Measurements from ENCODE around the gene SERPINE1.

The SERPINE1 gene

GRCh38 chr7:101173752-101174244 lies 46.9 kb downstream of the SERPINE1 start:
- H3K9me3 ChIP-seq (ENCODE audit: control insufficient read depth, insufficient read depth, low read depth, low read length) = no peaks in the 10 kb centered on the region
- CTCF ChIA-PET = interaction anchor here (0.5 to 2.1 kb wide), 11 partner anchors 8 to 329 kb away, joined by 3 to 21 read pairs (median 5); partner anchors contain the start of genes CLDN15 and VGF
- no peak overlapping the region for H3K27ac ChIP-seq (ENCODE audit: extremely low read depth, low read depth, low read length)
- POLR2A ChIA-PET = interaction anchor here (0.6 to 1.7 kb wide), 5 partner anchors 9 to 292 kb away, joined by 3 to 5 read pairs (median 4); partner anchors contain the start of genes PLOD3 and ZNHIT1
- peaks cover 7% of the 10 kb centered on the region; the same call in 1 of the 2 replicates for H3K4me1 ChIP-seq (ENCODE audit: control insufficient read depth, insufficient read depth, low read length)
- H3K36me3 ChIP-seq (ENCODE audit: control insufficient read depth in 2 of 2, insufficient read depth in 1 of 2, low read length in 2 of 2) = no peaks in the 10 kb centered on the region
- no peak overlapping the region for H3K4me3 ChIP-seq (ENCODE audit: low read depth, low read length)
- TF ChIP-seq ZNF302 (tag by site-specific recombination; IDR thresholded peaks at IDR 0.05; ENCODE audit: low read depth) (no peak), ZFP3 (tag by site-specific recombination; IDR thresholded peaks at IDR 0.05; ENCODE audit: low read depth) (peak; percentile 64; the same call in 1 of the 2 replicates), ZBTB49 (tag by site-specific recombination; IDR thresholded peaks at IDR 0.05; ENCODE audit: low read depth) (no peak), REST (tag by site-specific recombination; IDR thresholded peaks at IDR 0.05) (no peak; the same call in 1 of the 2 replicates), ZNF24 (tag by site-specific recombination; IDR thresholded peaks at IDR 0.05) (no peak; the same call in 1 of the 2 replicates), KLF10 (tag by site-specific recombination; IDR thresholded peaks at IDR 0.05) (0 out of 2 replicates have a peak, but pooled peaks have one; percentile 48), EGR2 (tag by site-specific recombination; IDR thresholded peaks at IDR 0.05; ENCODE audit: low read depth) (no peak), ZNF184 (tag by site-specific recombination; IDR thresholded peaks at IDR 0.05) (0 out of 2 replicates have a peak, but pooled peaks have one; percentile 61), ZNF530 (tag by site-specific recombination; IDR thresholded peaks at IDR 0.05; ENCODE audit: low read depth) (no peak), ZNF660 (tag by site-specific recombination; IDR thresholded peaks at IDR 0.05) (0 out of 2 replicates have a peak, but pooled peaks have one; percentile 8), ZNF701 (tag by site-specific recombination; IDR thresholded peaks at IDR 0.05) (no peak), GLIS2 (tag by site-specific recombination; IDR thresholded peaks at IDR 0.05) (no peak), ZBTB44 (tag by site-specific recombination; IDR thresholded peaks at IDR 0.05) (no peak), ZNF510 (tag by site-specific recombination; IDR thresholded peaks at IDR 0.05; ENCODE audit: insufficient replicate concordance) (no peak), ZNF837 (tag by site-specific recombination; IDR thresholded peaks at IDR 0.05) (no peak), ZNF513 (tag by site-specific recombination; IDR thresholded peaks at IDR 0.05) (no peak), ZNF121 (tag by site-specific recombination; IDR thresholded peaks at IDR 0.05) (peak; percentile 89), ZNF449 (tag by site-specific recombination; IDR thresholded peaks at IDR 0.05) (no peak; the same call in 1 of the 2 replicates), ZNF830 (tag by site-specific recombination; IDR thresholded peaks at IDR 0.05; ENCODE audit: low read depth) (no peak), PRDM10 (tag by site-specific recombination; IDR thresholded peaks at IDR 0.05) (peak; percentile 63; the same call in 1 of the 2 replicates), KLF1 (tag by site-specific recombination; IDR thresholded peaks at IDR 0.05) (peak; percentile 28), ZNF747 (tag by site-specific recombination; IDR thresholded peaks at IDR 0.05) (no peak), ZNF768 (tag by site-specific recombination; IDR thresholded peaks at IDR 0.05) (no peak)

All from HEK293 (cell line).